HG02588 (cell line): ENCODE results near the gene FRMD4A.

Experiments
- ATAC-seq: cut with Tn5 transposase; IDR thresholded peaks from one replicate; pipeline ENCODE4 v1.9.1; 2021; ENCODE audit warnings: mild to moderate bottlenecking, moderate library complexity; ENCODE audit not compliant: unreplicated experiment

FRMD4A gene

DNA sequence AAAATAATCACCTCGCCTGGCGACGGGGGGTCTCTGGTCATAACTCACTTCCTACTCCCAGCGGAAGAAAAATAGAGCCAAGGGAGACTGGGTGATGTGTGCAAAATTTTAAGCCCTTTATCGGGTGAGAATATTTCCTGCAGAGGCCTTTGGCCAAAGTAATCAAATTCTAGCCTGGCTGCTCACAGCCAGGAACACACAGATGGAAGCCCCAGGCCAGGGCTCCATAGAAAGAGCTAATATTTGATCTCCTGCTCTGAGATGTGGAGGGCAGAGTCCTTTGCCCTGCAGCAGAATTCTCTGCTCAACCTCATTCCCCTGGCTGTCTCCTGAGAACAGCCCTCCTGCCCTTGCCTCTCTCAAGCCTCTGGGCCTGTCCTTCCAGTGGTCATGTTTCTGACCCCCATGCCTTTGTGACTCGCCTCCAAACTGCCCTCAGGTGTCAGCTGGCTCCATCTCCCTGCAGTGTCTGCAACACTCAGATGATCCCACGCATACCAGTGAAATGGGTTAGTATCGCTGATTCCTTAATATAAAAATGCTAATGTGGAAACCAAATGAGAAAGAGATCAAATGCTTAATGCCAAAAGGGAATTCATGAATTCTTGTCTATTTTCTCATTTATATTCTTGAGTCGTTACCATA is 34.5 kb downstream of the FRMD4A start:
- ATAC-seq = no peak

DNA sequence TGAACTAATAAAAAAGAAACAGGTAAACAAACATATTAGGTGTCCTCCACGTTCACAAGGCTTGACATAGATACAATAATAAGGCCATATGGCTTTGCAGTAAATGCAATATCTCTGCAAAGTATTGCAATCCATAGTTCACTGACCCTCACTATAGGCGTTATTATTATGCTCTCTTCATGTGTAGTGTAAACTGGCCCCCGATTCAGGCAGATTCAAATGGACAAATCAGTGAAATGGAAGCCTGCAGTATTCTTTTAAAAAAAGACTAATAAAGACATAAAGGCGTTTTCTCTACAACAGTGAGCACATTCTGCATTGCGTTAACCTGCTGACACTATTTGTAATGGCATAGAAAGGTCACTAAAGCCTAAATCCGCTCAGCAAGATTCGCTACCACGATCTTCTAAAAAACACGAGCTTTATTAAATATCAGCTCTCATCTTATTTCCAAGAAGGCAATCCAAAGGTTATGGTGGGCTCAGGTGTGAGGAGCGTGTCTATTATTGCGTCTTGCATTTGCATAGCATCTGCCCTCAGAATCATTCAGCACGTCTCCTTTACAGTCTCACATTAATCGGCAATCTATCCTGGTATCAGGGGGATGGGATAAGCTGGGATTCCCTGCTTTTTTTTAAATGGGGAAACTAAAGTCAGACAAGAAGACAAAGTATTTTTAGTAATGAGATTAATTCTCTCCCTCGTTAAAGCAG is 36.2 kb downstream of the FRMD4A start:
- no peak for ATAC-seq

DNA sequence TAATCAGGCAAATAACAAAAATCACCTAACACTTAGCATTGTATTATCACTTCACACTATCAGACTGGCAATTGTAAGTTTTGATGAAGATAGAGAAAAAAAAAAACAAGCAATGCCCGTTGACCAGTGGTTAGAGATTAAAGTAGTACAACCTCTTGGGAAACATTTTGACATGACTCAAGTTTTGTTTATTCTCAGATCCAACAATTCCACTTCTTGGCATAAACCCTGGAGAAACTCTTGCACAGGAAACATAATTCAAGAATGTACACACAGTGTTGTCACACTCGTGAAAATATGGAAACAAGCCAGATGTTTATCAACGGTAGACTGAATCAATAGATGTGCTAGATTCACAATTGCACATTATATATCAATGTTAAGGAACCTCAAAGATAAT is 37.2 kb downstream of the FRMD4A start:
- no peak for ATAC-seq

DNA sequence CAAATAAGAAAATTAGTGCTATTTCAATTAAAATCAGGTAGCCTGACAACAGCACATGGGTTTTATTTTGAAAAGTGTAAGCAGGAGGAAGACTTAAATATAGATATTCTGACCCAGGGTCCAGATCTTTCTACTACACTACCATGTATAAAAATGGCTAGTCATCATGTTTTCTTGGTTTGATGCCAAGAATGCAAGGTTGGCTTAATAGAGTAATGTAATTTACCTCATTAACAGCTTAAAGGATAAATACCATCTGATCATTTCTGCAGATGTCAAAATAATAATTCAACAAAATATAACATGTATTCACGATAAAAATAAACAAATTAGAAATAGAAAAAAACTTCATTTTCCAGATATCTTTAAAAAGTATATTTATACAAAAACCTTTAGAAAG is 39.4 kb downstream of the FRMD4A start:
- ATAC-seq = no peak

DNA sequence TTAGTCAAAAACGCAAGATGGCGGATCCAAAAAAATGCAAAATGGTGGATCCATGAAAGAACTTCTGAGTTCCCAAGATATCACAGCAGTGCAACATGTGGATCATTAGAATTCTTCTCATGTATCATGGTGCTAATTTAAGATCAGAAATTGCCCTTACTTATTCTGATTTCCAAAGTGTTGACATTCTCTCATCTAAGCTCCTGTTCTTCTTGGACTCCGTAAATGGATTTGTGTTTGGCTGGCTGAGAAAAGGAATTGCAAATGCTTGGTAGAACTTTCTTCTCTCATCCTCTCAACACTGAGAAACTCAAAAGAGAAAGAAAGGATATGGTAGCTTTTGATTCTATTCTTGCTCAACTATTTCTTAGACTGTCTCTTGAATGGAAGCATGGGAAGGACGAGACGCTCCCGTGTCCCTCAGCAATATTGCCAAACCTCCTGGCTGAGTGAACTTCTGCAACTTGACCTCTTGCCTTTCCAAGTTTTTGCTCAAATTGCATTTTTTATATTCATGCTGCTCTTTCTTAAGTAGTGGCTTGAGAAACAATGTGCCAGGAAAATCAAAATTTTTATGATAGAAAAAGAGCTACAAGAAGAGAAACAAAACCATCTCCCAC is 44.7 kb downstream of the FRMD4A start:
- ATAC-seq = no peak

DNA sequence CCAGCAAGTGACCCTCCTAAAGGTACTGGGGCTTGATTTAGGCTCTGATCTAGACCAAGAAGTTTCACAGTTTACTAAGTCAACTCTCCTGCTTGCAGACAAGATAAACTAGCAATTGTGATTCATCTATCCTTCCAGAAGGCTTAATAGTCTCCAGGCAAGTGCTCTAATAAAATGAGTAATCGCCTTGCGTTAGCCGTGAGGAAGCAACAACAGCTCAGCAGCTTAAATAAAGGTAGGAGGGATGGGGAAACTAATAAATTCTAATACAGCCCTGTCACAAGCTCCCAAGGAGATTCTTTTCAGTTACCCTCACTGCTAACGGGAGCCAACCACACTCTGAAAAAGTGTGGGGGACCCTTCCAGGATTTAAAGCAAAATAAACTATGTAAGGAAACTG is 48.4 kb downstream of the FRMD4A start:
- ATAC-seq = no peak

DNA sequence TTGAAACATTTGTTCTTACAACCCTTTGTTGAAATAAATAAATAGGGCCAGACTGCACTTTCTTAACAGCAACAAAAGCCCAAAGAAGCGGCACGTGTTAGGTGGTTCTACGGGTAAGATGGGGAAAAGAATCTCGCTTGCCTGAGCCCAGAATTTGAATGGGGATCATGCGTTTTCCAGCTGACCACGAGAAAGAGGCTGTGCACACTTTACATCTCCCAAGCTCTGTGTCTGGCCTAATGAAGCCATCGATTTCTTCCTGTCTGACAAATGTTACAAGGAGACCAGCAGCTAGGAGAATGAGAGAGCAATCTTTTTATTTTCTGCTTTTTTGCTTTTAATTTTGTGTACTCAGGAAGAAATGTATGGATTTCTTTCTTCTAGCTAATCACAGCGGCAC is 52.2 kb downstream of the FRMD4A start:
- no peak for ATAC-seq

DNA sequence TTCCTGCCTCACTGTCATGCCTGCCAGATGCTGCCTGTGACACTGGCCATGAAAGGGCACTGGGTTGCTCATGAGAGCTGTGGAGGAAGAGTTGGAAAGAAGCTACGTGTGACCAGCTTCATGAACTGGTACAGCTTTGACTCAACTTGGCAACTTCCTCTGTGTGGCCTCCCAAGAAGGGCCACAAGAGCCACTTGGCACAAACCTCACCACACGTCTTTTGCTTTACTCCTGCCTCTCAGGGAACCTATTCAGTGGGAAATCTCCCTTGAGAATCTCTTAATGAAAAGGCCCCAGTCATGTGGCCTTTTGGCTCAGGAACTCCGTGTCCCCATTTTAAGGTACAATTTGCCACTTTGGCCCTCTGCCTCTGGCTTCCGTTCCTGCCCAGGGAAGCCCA is 54.5 kb downstream of the FRMD4A start:
- ATAC-seq = no peak

DNA sequence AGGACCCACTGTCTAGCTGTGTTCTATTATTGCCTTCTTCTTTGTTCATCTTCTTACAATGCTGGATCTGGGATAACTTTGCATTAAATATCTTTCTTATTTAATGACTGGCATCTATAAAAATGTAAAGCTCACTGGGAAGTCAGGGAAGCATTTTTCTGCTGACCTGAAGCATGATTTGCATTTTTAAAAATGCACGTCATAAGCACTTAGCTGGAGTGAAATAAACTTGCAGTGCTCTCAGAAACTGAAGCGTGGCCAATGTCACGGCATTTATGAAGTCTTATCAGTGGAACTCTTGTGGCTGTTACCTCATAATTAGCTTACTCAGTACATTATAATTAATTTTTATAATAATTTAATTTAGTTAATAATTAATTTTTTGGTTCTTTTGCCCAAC is 59.1 kb downstream of the FRMD4A start:
- ATAC-seq = no peak

DNA sequence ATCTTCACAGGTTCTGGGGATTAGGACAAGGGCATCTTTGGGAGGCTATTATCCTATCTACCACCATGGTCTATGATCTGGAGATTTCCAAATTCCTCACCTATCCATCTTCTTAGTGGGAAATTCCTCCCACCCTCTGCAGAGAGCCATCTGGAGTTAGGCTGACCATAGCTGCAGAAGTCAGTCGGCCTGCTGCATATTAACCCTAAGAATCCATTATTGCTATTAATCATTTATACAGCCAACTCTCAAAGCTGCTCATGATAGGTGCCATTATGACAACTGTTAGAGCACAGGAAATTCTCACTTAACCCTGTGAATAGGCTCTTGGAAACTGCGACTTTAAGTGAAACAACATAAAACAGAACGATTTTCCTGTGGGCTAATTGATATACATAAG is 60.4 kb downstream of the FRMD4A start:
- no peak for ATAC-seq

DNA sequence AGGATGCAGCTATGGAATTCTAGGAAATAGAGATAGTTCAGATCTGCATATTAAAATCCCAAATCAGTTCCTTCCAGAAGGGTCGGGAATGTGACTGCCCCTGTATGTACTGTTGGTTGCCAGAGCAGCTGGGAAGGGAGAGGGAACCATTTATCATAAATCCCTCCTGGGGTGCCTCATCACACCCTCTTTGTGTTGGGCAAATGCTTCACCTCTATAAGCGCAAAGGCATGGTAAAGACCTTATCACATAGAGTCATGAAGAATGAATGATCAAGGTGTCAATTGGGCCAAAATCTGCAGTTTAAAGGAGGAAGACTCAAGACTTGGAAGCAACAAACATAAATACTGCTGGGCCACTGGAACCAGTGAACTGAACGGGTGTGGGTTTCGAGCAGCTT is 65.0 kb downstream of the FRMD4A start:
- ATAC-seq = no peak

DNA sequence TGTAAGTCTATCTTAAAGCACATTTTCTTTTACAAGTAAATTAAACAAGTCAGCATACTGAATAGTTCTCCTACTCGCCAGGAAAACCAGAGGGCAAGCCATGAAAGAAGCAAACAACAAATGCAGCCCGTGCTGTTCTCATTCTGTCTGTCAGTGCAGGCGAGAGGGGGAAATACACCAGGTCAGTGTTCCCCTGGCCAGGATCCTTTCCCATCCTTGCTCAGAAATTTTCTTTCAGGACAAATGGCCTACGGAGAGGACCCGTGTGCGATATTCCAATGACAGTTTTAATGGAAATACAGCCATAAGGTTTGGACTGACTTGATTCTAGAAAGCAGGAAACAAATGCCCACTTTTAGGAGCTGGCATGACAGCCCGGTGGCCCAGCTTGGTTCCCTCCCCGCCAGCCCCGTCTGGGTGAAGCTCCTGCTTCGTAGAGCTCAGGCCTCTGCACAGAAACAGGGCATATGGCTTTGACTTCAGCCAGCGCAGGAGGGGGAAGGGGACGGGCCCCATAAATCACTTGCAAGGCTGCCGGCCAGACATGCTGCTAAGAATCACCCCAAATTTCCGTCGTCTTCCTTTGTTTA is 67.8 kb downstream of the FRMD4A start:
- no peak for ATAC-seq

DNA sequence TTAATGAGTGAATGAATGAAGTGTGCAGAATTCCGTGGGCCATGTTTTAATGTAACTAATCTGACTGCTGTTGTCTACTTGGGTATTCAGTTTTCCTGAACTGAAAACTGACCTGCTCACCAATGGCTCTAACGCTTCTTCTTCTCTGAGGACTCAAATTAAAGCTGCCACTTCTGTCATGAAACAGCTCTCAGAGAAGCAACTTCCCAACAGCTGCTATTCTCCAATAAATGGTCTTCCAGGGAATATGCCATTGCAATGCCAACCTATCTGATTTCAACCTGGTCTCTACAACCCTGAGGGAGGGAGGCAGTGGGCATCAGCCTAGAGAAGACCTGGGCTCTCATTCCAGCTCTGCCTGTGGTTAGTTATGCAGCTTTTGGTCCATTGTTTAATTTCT is 69.4 kb downstream of the FRMD4A start:
- no peak for ATAC-seq

DNA sequence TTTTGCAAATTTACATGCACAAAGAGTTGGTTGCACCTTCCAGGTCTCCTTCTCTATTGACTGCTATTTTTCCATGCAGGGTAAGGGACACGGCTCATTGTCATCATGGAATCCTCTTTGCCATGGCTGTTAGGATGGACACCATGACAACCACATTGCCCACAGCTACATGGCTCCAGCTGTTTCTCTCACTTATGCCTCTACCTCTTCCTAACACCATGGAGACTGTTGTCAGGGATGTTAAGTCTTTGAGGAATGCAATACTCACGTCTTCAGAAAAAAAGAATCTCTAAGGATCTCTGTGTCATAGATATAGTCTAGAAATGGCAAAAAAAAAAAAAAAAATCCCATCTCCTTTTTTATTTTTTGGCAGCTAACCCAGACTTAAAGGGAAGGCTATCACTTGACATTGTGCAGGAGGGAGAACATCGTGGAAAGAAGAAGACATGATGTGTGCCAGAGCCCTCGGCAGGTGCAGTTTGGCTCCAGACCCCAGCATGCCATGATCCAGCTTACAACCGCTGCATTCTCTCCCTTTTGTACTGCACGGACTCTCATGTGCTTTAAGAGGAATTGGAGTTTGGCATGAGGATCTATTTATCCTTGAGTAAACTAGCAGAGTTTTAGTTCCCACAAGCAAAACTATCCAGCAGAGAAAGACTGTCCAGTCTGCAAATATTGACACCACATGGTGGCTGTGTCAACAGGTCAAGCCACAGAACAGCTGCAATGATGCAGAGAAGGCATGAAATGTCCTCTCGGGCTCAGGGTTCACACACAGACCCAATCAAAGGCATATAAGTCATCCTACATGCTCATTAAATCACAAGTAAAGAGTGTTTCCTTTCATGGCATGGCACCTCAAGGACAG is 70.8 kb downstream of the FRMD4A start:
- ATAC-seq = no peak

DNA sequence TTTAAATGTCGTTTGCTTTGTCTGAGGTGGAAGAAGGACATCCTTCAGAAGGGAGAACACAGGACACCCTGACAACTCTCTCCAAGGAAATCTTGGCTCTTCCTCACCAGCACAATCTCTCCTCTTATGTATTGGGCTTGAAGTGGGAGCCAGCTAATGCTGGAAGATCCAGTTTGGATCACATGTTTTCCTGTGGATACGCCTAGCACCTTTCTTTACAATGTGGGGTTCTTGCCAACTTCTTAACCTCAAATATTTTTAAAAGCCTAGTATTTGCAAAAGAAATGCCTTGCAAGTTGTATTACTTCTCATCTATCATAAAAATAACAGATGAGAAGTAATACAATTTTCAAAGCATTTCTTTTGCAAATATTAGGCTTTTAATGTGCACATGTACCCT is 76.4 kb downstream of the FRMD4A start:
- ATAC-seq = no peak

DNA sequence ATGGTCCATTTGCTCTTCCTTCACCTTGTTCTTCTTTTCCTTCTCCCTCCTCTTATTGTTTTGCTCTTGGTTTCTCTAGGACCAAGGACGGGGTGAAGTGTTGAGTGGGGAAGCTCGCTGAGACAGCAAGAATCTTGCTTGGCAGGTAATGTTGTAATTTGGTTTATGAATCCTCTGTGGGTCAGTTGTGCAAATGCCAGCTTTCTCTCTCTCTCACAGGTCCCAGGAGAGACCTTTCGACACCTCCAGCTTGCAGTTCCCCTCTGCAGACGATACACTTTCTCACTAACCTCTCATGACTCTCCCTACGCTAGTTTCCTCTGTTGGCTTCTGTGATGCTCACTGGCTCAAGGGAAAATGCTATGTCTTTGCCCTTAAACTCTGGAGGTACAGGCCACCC is 77.0 kb downstream of the FRMD4A start:
- ATAC-seq = no peak

DNA sequence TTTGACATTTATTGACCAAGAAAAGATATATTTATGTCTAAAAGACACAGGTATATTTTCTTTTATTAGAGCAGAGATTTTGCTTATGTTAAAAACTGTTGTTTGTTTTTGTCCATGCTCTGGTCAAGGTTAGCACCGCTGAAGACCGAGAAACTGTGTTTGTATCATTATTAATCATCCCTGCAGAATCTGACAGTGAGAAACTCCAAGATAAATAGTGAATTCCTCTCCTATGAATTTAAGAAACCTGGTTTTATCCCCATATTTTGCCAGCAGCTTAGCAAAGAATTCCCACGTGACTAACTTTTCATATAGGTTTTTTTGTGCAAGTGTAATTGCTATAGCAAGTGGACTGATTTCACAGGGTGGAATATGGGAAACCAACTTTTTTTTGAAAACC is 77.6 kb downstream of the FRMD4A start:
- no peak for ATAC-seq

DNA sequence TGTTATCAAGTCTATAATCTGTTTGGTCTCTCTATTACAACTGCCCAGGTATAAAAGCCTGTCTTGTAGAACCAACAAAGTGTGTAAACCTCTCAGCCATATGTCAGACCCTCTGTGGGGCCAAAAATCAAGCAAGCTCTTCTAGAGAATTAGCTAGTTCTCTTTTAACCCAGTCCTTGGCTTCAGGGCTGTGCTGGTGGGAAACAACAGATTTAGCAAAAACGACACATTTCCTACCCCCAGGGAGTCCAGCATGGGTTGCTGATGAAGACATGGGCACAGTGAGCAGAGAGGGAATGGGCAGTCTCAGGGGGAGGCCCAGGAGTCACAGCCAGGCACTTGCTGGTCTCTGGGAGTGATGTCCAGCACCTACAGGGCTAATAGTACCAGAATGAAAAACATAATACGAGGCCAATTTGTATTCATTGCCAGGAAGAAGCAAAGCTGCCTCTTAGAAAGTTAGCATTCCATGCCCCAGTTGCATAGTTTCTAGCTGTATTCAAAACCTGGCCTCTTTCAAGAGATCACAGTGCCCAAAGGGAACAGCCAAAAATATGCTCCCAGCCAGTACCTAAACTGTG is 80.1 kb downstream of the FRMD4A start:
- ATAC-seq = no peak

DNA sequence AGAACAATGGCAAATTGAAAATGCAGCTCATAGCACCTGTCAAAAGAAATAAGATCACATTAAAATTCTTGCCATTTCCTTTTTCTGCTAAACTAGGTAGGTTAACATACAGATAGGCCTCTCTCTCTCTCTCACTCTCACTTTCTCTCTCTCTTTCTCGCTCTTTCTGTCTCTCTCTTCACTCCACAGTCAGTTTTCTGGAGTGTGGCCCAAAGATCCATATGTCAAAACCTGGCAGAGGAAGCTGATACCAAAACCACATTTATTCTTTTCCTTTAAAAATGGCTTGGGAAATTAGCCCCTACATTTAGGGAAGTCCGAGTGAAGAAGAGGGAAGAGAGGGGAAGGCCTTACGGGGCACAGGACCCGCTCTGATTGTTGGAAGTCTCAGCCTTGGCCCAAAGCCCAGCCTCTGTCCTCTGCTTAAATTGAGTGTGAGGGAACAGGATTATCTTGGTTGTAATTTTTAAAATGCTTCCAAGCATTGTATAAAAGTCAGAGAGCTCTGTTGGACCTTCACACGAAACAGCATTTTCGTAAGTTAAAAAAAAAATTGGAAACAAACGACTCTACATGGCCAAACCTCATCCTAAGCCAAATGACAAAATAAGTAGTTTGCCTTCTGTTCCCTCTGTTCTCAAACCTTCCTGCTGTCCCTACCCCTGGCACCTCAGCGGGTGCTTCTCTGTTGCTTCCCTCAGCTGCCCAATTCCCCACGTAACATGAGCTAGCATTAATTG is 83.2 kb downstream of the FRMD4A start:
- ATAC-seq = no peak

DNA sequence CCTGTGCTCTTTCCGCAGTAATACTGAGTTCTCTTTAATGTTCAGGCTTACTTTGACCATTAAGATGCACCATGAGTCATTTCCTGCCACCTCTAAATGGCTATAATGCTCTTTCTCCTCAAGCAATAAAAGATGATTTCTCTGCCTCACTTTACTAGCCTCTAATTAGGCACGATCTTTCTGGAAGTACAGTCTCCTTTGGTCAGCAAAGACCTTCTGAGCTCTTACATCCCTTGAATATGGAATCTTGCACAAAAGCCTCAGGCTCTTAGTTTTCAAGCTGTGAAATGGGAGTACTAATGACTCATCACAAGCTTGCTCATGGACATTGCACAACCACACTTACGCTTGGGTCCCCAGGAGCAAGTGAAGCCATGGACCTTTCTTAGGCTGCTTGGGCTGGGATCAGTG is 85.9 kb downstream of the FRMD4A start:
- no peak for ATAC-seq
